ENCODE data around the gene STEEP1. TPM values are rescaled to one million over a fixed set of nuclear protein-coding genes. Genes with fewer than 3 reads are reported as not detected.

The STEEP1 gene
- 10 to 100 TPM; 21.2 to 35.8 (median 27.0) TPM for total RNA-seq

DNA sequence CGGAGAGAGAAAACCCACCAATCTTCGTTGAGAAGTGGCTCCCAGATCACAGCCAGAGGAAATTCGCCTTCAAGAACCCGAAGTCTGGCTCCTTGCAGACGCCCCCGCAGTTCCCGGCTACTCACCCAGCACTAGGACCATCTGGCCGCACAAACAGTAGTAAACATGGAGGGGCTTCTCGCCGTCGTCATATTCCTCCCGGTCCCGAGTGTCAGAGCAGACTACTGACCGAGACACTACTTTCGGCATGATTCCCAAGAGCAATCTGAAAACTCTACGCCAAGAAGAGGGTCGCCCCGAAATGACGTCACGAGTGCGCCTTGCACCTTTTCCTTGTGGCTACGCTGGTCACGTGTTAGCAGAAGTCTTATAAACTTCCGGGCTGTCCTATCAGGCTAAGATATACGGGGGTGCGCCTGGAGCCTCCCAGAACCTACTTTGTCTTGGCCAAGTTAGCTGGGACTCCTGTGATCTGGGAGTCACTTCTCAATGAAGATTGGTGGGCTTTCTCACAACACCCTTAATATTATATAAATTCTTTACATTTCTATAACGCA, at the start of gene STEEP1:
Gene STEEP1 (minus strand): TSS at position 303 of the 557 bp plus-strand sequence. CDS start 54 bp downstream, at position 249.
- Histone ChIP-seq H3K4me1 (replicated peaks in 1 of 2) (no peaks in the 10 kb centered on the region), H3K27ac (peak within 1 kb of the TSS; percentile 40 to 73), H3K4me3 (peak within 1 kb of the TSS; percentile 59 to 96 (median 79))
- ATAC-seq (replicated peaks in 6 of 8) = peak; percentile 97 to 100 (median 99)
- in situ Hi-C loops (cut with MboI; ENCODE audit: low pct_unique_long_range_greater_than_20kb in 2 of 9, low sequenced_read_pairs in 9 of 9, unreplicated experiment in 9 of 9) = no loop called here
- 0 to 80% (median 9%) methylated on average over 1 to 19 of the region's 27 CpGs; no CpG with 5 or more reads in 6 of the 10 experiments for WGBS, 10 experiments

GRCh38 chrX:119614776-119615175, 49.6 kb upstream of the STEEP1 start:
- WGBS, 10 experiments = 25 to 70% methylated on average over 1 to 12 of the region's 13 CpGs; no CpG with 5 or more reads in 8 of the 10 experiments

DNA sequence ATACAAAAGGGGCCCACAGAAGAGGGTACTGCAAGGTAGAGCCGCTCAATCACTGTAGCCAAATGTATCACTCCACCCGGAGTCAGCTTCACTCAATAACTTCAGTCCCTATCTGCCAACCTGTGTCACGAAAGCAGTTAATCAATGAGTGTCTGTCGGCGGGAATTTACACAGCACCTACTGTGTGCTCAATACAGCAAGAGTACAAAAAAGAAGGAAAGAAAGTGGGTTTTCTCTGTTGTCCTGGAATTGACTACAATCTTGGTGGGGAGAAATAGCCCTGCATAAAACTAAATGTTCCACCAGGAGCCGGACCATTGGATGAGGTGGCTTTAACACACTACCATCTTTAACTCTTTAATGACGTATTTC, 41.8 kb upstream of the STEEP1 start:
- Histone ChIP-seq H3K4me1 (replicated peaks in 1 of 2) (no peaks in the 10 kb centered on the region), H3K4me3 (no peak overlapping the region), H3K27ac (peak overlapping the region in 1 of 2 donors; percentile 90)
- in situ Hi-C loops (cut with MboI; ENCODE audit: low pct_unique_long_range_greater_than_20kb in 2 of 9, low sequenced_read_pairs in 9 of 9, unreplicated experiment in 9 of 9) = no loop called here
- ATAC-seq (replicated peaks in 6 of 8) = no peak
- 7 to 65% (median 58%) methylated on average over 3 to 6 of the region's 7 CpGs; no CpG with 5 or more reads in 7 of the 10 experiments for WGBS, 10 experiments

More at GRCh38 chrX:119614776-119615175, 49.6 kb upstream of the STEEP1 start:
- ATAC-seq (replicated peaks in 6 of 8) = no peak
- H3K27ac ChIP-seq = no peak overlapping the region
- in situ Hi-C loops (cut with MboI; ENCODE audit: low pct_unique_long_range_greater_than_20kb in 2 of 9, low sequenced_read_pairs in 9 of 9, unreplicated experiment in 9 of 9) = no loop called here
- H3K4me1 ChIP-seq (replicated peaks in 1 of 2) = peaks cover 0 to 7% of the 10 kb centered on the region in 2 donors
- H3K4me3 ChIP-seq = no peak overlapping the region

GRCh38 chrX:119606280-119607017, 41.2 kb upstream of the STEEP1 start, which contains the start of gene NKRF:
Gene NKRF (minus strand): TSS chrX:119606424.
- 0 to 25% (median 13%) methylated on average over 1 to 17 of the region's 46 CpGs; no CpG with 5 or more reads in 5 of the 10 experiments for WGBS, 10 experiments
- H3K4me3 ChIP-seq = peak within 1 kb of the TSS; percentile 59 to 91 (median 72)
- no peaks in the 10 kb centered on the region for H3K4me1 ChIP-seq (replicated peaks in 1 of 2)
- in situ Hi-C loops (cut with MboI; ENCODE audit: low pct_unique_long_range_greater_than_20kb in 2 of 9, low sequenced_read_pairs in 9 of 9, unreplicated experiment in 9 of 9) = no loop called here
- ATAC-seq (replicated peaks in 6 of 8) = peak; percentile 79 to 88 (median 84)
- peak within 1 kb of the TSS; percentile 85 to 90 for H3K27ac ChIP-seq

GRCh38 chrX:119605464-119606279, 40.5 kb upstream of the STEEP1 start:
- WGBS, 10 experiments = 20% methylated on average over 1 of the region's 68 CpGs; no CpG with 5 or more reads in 9 of the 10 experiments
- in situ Hi-C loops (cut with MboI; ENCODE audit: low pct_unique_long_range_greater_than_20kb in 2 of 9, low sequenced_read_pairs in 9 of 9, unreplicated experiment in 9 of 9) = no loop called here

DNA sequence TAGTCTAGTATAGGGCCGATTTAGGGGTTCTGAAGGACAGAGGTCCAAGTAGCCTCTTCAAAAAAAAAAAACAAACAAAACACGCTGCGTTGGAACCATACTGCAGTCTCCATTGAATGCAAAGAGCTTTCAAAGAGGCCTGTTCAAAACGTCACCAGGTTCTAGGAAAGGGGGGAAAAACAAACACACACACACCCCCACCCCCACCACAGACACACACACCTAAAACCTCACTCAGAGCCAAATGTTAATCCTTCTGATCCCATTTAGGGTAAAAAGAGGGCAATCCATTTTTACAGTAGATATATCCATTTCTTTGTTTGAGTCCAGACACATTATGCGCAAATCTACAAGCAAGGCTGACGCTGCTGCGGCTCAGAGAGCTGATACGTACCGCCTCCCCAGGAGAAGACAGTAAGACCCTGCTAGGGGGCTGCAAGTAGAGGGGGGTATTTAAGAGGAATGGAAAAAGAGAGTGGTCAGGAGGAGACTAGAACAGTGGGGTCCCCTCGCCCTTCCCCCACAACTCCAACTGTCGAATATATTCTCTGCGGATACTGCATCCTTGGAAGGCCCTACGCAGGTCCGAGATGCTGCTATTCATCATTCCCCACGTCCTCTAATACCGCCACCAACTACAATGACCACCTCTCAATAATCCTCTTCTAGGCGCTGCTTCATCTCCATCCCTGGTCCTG, 39.7 kb upstream of the STEEP1 start:
- Histone ChIP-seq H3K4me3 (peak overlapping the region; percentile 59 to 91 (median 72)), H3K27ac (peak overlapping the region; percentile 85 to 90), H3K4me1 (replicated peaks in 1 of 2) (no peaks in the 10 kb centered on the region)
- in situ Hi-C loops (cut with MboI; ENCODE audit: low pct_unique_long_range_greater_than_20kb in 2 of 9, low sequenced_read_pairs in 9 of 9, unreplicated experiment in 9 of 9) = no loop called here
- whole genome bisulfite sequencing, 10 experiments = 0 to 37% (median 17%) methylated on average over 1 to 12 of the region's 17 CpGs; no CpG with 5 or more reads in 2 of the 10 experiments
- ATAC-seq (replicated peaks in 6 of 8) = peak; percentile 0 to 12 (median 8)

More at GRCh38 chrX:119605464-119606279, 40.5 kb upstream of the STEEP1 start:
- Histone ChIP-seq H3K4me1 (replicated peaks in 1 of 2) (no peaks in the 10 kb centered on the region), H3K27ac (peak overlapping the region; percentile 85 to 90), H3K4me3 (peak overlapping the region; percentile 59 to 91 (median 72))
- peak; percentile 37 to 71 (median 67) for ATAC-seq (replicated peaks in 6 of 8)

GRCh38 chrX:119602701-119603255, 37.6 kb upstream of the STEEP1 start:
- in situ Hi-C loops (cut with MboI; ENCODE audit: low pct_unique_long_range_greater_than_20kb in 2 of 9, low sequenced_read_pairs in 9 of 9, unreplicated experiment in 9 of 9) = no loop called here
- no peak for ATAC-seq (replicated peaks in 6 of 8)
- 38 to 100% (median 60%) methylated on average over 1 to 7 of the region's 9 CpGs; no CpG with 5 or more reads in 5 of the 10 experiments for WGBS, 10 experiments
- no peaks in the 10 kb centered on the region for H3K4me1 ChIP-seq (replicated peaks in 1 of 2)
- H3K27ac ChIP-seq = no peak overlapping the region
- H3K4me3 ChIP-seq = no peak overlapping the region

GRCh38 chrX:119589810-119590209, 24.6 kb upstream of the STEEP1 start:
- in situ Hi-C loops (cut with MboI; ENCODE audit: low pct_unique_long_range_greater_than_20kb in 2 of 9, low sequenced_read_pairs in 9 of 9, unreplicated experiment in 9 of 9) = no loop called here
- 77 to 100% (median 86%) methylated on average over 2 to 5 of the region's 5 CpGs; no CpG with 5 or more reads in 6 of the 10 experiments for WGBS, 10 experiments
- H3K4me3 ChIP-seq = no peak overlapping the region
- H3K27ac ChIP-seq = no peak overlapping the region
- H3K4me1 ChIP-seq (replicated peaks in 1 of 2) = no peaks in the 10 kb centered on the region
- ATAC-seq (replicated peaks in 6 of 8) = no peak

DNA sequence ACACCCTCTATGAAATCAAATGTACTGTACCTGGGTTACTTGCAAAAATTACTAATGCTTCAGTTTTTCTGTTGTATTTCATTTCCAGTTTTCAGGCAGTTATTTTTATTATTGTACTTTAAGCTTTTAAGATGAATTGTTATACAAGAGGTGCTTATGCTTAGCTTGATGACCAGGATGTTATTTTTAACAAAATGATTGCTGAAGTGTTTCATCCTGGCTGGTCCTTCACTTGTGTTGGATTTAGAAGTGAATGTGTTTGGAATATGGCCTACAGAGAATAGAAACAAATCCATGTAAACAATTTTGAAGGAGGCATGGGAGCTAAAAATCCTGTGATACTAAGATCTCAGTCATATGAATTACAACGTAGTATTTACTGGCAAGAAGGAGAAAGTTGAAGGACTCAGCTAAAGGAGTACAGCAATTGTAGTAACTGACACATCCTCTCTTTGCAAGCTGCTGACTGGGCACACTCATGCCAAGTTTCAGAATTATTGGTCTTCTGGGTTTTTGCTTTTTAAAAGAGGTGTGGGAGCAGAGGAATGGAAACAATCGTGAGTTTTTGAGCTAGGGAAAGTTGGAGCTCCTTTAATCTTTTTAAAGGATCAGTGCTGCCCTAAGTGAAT, 18.3 kb upstream of the STEEP1 start:
- no peak overlapping the region for H3K27ac ChIP-seq

DNA sequence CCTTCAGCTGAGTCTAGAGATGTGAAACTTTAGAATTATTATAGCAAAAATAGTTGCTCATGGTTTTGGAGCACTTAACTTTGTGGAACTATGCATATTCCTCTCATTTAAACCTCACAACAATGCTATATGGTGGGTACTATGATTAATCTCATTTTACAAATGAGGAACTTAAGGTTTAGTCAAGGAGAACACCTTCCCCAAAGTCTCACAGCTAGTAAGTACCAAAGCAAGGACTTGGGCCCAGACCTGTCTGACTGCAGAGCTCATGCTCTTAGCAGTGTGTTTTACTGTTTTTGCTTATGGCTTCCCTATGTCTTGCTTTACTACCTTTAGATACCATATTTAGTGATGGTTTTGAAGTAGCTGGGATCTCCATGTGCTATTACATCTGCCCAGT, 14.2 kb upstream of the STEEP1 start:
- no peak overlapping the region for H3K4me3 ChIP-seq
- no peak overlapping the region for H3K27ac ChIP-seq
- no peak for ATAC-seq (replicated peaks in 6 of 8)
- in situ Hi-C loops (cut with MboI; ENCODE audit: low pct_unique_long_range_greater_than_20kb in 2 of 9, low sequenced_read_pairs in 9 of 9, unreplicated experiment in 9 of 9) = no loop called here
- peaks cover 0 to 4% of the 10 kb centered on the region in 2 donors for H3K4me1 ChIP-seq (replicated peaks in 1 of 2)

More for the DNA sequence above, 18.3 kb upstream of the STEEP1 start:
- Histone ChIP-seq H3K4me3 (no peak overlapping the region), H3K4me1 (replicated peaks in 1 of 2) (no peaks in the 10 kb centered on the region)
- 52% methylated on average over 2 of the region's 2 CpGs; no CpG with 5 or more reads in 9 of the 10 experiments for WGBS, 10 experiments
- no peak for ATAC-seq (replicated peaks in 6 of 8)
- in situ Hi-C loops (cut with MboI; ENCODE audit: low pct_unique_long_range_greater_than_20kb in 2 of 9, low sequenced_read_pairs in 9 of 9, unreplicated experiment in 9 of 9) = no loop called here

GRCh38 chrX:119574394-119575266, 9.4 kb upstream of the STEEP1 start, which contains the start of gene UBE2A:
Gene UBE2A (plus strand): TSS chrX:119574563. CDS start chrX:119574712, 149 bp downstream.
- WGBS, 10 experiments = 17% methylated on average over 3 of the region's 86 CpGs; no CpG with 5 or more reads in 9 of the 10 experiments
- H3K4me3 ChIP-seq = peak within 1 kb of the TSS; percentile 56 to 94 (median 87)
- in situ Hi-C loops (cut with MboI; ENCODE audit: low pct_unique_long_range_greater_than_20kb in 2 of 9, low sequenced_read_pairs in 9 of 9, unreplicated experiment in 9 of 9) = no loop called here
- H3K27ac ChIP-seq = peak within 1 kb of the TSS; percentile 73 to 85
- peaks cover 0 to 4% of the 10 kb centered on the region in 2 donors for H3K4me1 ChIP-seq (replicated peaks in 1 of 2)
- peak; percentile 86 to 93 (median 91) for ATAC-seq (replicated peaks in 6 of 8)

All from motor neuron (in vitro differentiated cells).